Stomach (tissue), 9 donors: ENCODE data around the gene RASA1. TPM values are rescaled to one million over a fixed set of nuclear protein-coding genes. Genes with fewer than 3 reads are reported as not detected.

Experiments used
- DNase-seq, 2 donors: peaks; one replicate each; pipeline versions ENCODE4 v3.0.0 to v3.0.0-alpha.2; 2013 to 2019
- H3K27ac ChIP-seq, 5 donors: fragments of 200-600 bp in 4 of 5; sonication (generic) in 4 of 5; one replicate each; pipeline ENCODE4 v1.5.1; 2013 to 2019; ENCODE audit warnings: mild to moderate bottlenecking in 1 of 5, moderate library complexity in 1 of 5
- H3K27me3 ChIP-seq, 3 donors: fragments of 200-600 bp; sonication (generic); one replicate each; pipeline ENCODE4 v1.5.1; 2017 to 2019; ENCODE audit warnings: mixed run types in 1 of 3
- H3K36me3 ChIP-seq, 4 donors: fragments of 200-600 bp; sonication (generic); 1 replicate in 3 of 4; 2 replicates in 1 of 4; pipeline ENCODE4 v1.5.1; 2016 to 2019
- H3K4me1 ChIP-seq, 4 donors: fragments of 200-600 bp; sonication (generic); one replicate each; pipeline ENCODE4 v1.5.1; 2016 to 2019
- H3K4me3 ChIP-seq, 4 donors: fragments of 200-600 bp; sonication (generic) in 3 of 4; one replicate each; pipeline ENCODE4 v1.5.1; 2016 to 2019; ENCODE audit warnings: mild to moderate bottlenecking in 1 of 4
- H3K9me3 ChIP-seq, 4 donors: fragments of 200-600 bp; sonication (generic); one replicate each; pipeline ENCODE4 v1.5.1; 2016 to 2019
- CTCF ChIP-seq, 7 experiments: fragments of 450-650 bp in 4 of 7; fragments of 200-600 bp in 3 of 7; sonication (generic) in 3 of 7; IDR thresholded peaks; one replicate each; pipeline ENCODE4 v1.5.1; 2016 to 2019; ENCODE audit warnings: antibody characterized with exemption in 7 of 7, control low read depth in 2 of 7, mild to moderate bottlenecking in 1 of 7
- EP300 ChIP-seq: sonication (generic); formaldehyde crosslinking; IDR thresholded peaks from one replicate; pipeline ENCODE4 v1.6.1; 2017; ENCODE audit warnings: antibody characterized with exemption
- POLR2A ChIP-seq, 4 donors: fragments of 450-650 bp; IDR thresholded peaks; one replicate each; pipeline ENCODE4 v1.6.1; 2016; ENCODE audit warnings: antibody characterized with exemption in 4 of 4, control low read depth in 2 of 4, mild to moderate bottlenecking in 1 of 4, moderate library complexity in 1 of 4
- POLR2AphosphoS5 ChIP-seq, 3 donors: sonication (generic); formaldehyde crosslinking; IDR thresholded peaks; one replicate each; pipeline ENCODE4 v1.6.1; 2016; ENCODE audit warnings: antibody characterized with exemption in 3 of 3
- WGBS, 5 donors: extraction: QIAGEN DNeasy Blood & Tissue Kit in 3 of 5; methylation state at CpG; one replicate each; pipeline versions ENCODE4 v1.1.5 to v1.1.7; 2013 to 2018; 5-methylcytosine and 5-hydroxymethylcytosine counted together
- intact Hi-C: fragments of 100-400 bp; cut with DNase I; formaldehyde crosslinking; loops from one replicate; pipeline ENCODE4 v1.15.1; 2023; ENCODE audit warnings: low total_unique reads
- polyA plus RNA-seq, 3 donors: library from polyadenylated mRNA; stranded (reverse); fragments of 200-250 nt; gene quantifications; one replicate each; pipeline ENCODE4 v1.2.3, GENCODE V29; 2013
- total RNA-seq, 5 donors: library from RNA; depleted of rRNA; stranded (reverse); fragments of >200 nt; gene quantifications; one replicate each; pipeline versions ENCODE4 v1.1.0 to v1.2.3, GENCODE V29; 2014 to 2016
- donor health status: healthy with polysubstance abuse.
- donor health status: Bipolar disorder and iron deficiency.
- donor health status: healthy.

RASA1 gene
- total and polyA plus RNA-seq, 8 donors, result 7.3 to 89.3 (median 19.1) TPM

- intact Hi-C loops, result no loop called here
- Histone ChIP-seq H3K27ac (no peak overlapping the region), H3K9me3 (no peaks in the 10 kb centered on the region), H3K4me3 (no peak overlapping the region), H3K4me1 (peaks cover 0 to 6% (median 0%) of the 10 kb centered on the region in 4 donors), H3K27me3 (no peaks in the 10 kb centered on the region), H3K36me3 (peaks cover 0 to 59% (median 32%) of the 10 kb centered on the region in 4 donors)
- 76 to 92% (median 89%) methylated on average over 2 of the region's 2 CpGs for whole genome bisulfite sequencing, 5 donors
- DNase-seq, result no peak
- TF ChIP-seq CTCF (IDR thresholded peaks at IDR 0.05), result no peak
- TF ChIP-seq EP300, result no peak
- TF ChIP-seq POLR2A (IDR thresholded peaks at IDR 0.05), result no peak
- no peak for TF ChIP-seq POLR2AphosphoS5 (IDR thresholded peaks at IDR 0.05)
These were observed 93.4 kb downstream of the RASA1 start for GRCh38 chr5:87361031-87361445.

- WGBS, 5 donors, result 84 to 97% (median 90%) methylated on average over 1 of the region's 1 CpG
- DNase-seq, result no peak
- no peak overlapping the region for H3K4me3 ChIP-seq
- peaks cover 0 to 60% (median 26%) of the 10 kb centered on the region in 4 donors for H3K36me3 ChIP-seq
- no peaks in the 10 kb centered on the region for H3K27me3 ChIP-seq
- H3K9me3 ChIP-seq, result no peaks in the 10 kb centered on the region
- no peak overlapping the region for H3K27ac ChIP-seq
- intact Hi-C loops, result no loop called here
- H3K4me1 ChIP-seq, result peaks cover 0 to 7% (median 0%) of the 10 kb centered on the region in 4 donors
- no peak for TF ChIP-seq POLR2A (IDR thresholded peaks at IDR 0.05)
- no peak for TF ChIP-seq POLR2AphosphoS5 (IDR thresholded peaks at IDR 0.05)
- TF ChIP-seq CTCF (IDR thresholded peaks at IDR 0.05), result no peak
- no peak for TF ChIP-seq EP300
These were observed 94.0 kb downstream of the RASA1 start for GRCh38 chr5:87361536-87362213.

GRCh38 chr5:87367243-87367642 is 99.6 kb downstream of the RASA1 start:
- no peak overlapping the region for H3K4me3 ChIP-seq
- intact Hi-C loops, result no loop called here
- H3K9me3 ChIP-seq, result no peaks in the 10 kb centered on the region
- H3K27ac ChIP-seq, result no peak overlapping the region
- H3K27me3 ChIP-seq, result no peaks in the 10 kb centered on the region
- TF ChIP-seq POLR2AphosphoS5 (IDR thresholded peaks at IDR 0.05) (peak in 1 of 3 donors; percentile 50), EP300 (no peak), POLR2A (IDR thresholded peaks at IDR 0.05) (no peak)
- peaks cover 0 to 6% (median 0%) of the 10 kb centered on the region in 4 donors for H3K4me1 ChIP-seq
- 28 to 75% (median 59%) methylated on average over 2 of the region's 2 CpGs for WGBS, 5 donors
- H3K36me3 ChIP-seq, result peaks cover 6 to 64% (median 28%) of the 10 kb centered on the region in 4 donors
- DNase-seq, result peak; percentile 28 to 41

GRCh38 chr5:87368601-87369000 is 100.9 kb downstream of the RASA1 start:
- DNase-seq, result no peak
- WGBS, 5 donors, result 79 to 96% (median 91%) methylated on average over 3 of the region's 3 CpGs
- no peak overlapping the region for H3K4me3 ChIP-seq
- H3K36me3 ChIP-seq, result peaks cover 6 to 66% (median 39%) of the 10 kb centered on the region in 4 donors
- no peaks in the 10 kb centered on the region for H3K27me3 ChIP-seq
- H3K27ac ChIP-seq, result no peak overlapping the region
- TF ChIP-seq EP300 (no peak), CTCF (IDR thresholded peaks at IDR 0.05) (no peak), POLR2AphosphoS5 (IDR thresholded peaks at IDR 0.05) (no peak), POLR2A (IDR thresholded peaks at IDR 0.05) (no peak)
- H3K9me3 ChIP-seq, result no peaks in the 10 kb centered on the region
- H3K4me1 ChIP-seq, result peaks cover 0 to 12% (median 5%) of the 10 kb centered on the region in 4 donors
- intact Hi-C loops, result no loop called here

GRCh38 chr5:87369431-87369830 is 101.7 kb downstream of the RASA1 start:
- no peak for DNase-seq
- H3K4me1 ChIP-seq, result peaks cover 0 to 12% (median 5%) of the 10 kb centered on the region in 4 donors
- intact Hi-C loops, result no loop called here
- TF ChIP-seq POLR2A (IDR thresholded peaks at IDR 0.05) (no peak), EP300 (no peak), CTCF (IDR thresholded peaks at IDR 0.05) (no peak), POLR2AphosphoS5 (IDR thresholded peaks at IDR 0.05) (no peak)
- no peak overlapping the region for H3K27ac ChIP-seq
- H3K9me3 ChIP-seq, result no peaks in the 10 kb centered on the region
- no peaks in the 10 kb centered on the region for H3K27me3 ChIP-seq
- H3K36me3 ChIP-seq, result peaks cover 6 to 64% (median 35%) of the 10 kb centered on the region in 4 donors
- H3K4me3 ChIP-seq, result no peak overlapping the region
